ENCODE results near the gene TRIM63. TPM values are rescaled to one million over a fixed set of nuclear protein-coding genes. Genes with fewer than 3 reads are reported as not detected.

The TRIM63 gene
- total and polyA plus RNA-seq, 2 of the 8 experiments (the other 6 are each of a cell fraction or from before 2014, with no cell fraction given): not detected

- TF ChIP-seq CHD7 (IDR thresholded peaks at IDR 0.05; ENCODE audit: insufficient replicate concordance, low read length) (no peak), SIX5 (IDR thresholded peaks at IDR 0.05; ENCODE audit: low read depth, low read length) (no peak), SP2 (IDR thresholded peaks at IDR 0.05; ENCODE audit: low read length) (no peak), ASH2L (IDR thresholded peaks at IDR 0.05; ENCODE audit: low read length) (no peak), TBP (IDR thresholded peaks at IDR 0.05; ENCODE audit: low read depth, low read length) (no peak), CHD2 (IDR thresholded peaks at IDR 0.05; ENCODE audit: low read length) (no peak)
Observed at GRCh38 chr1:26028490-26028980, 38.9 kb downstream of the TRIM63 start (continued).

Data from H1 (cell line).